HG02759 (cell line): ENCODE measurements around the gene TPO.
"Not testable (repeated sequence)": the region's sequence is repeated elsewhere in the genome, so short reads cannot be mapped to it uniquely, and the experiment has no call there.

Experiments used
- ATAC-seq: cut with Tn5 transposase; IDR thresholded peaks from one replicate; pipeline ENCODE4 v1.9.1; 2021; ENCODE audit warnings: mild to moderate bottlenecking, moderate library complexity; ENCODE audit not compliant: unreplicated experiment

TPO gene

DNA sequence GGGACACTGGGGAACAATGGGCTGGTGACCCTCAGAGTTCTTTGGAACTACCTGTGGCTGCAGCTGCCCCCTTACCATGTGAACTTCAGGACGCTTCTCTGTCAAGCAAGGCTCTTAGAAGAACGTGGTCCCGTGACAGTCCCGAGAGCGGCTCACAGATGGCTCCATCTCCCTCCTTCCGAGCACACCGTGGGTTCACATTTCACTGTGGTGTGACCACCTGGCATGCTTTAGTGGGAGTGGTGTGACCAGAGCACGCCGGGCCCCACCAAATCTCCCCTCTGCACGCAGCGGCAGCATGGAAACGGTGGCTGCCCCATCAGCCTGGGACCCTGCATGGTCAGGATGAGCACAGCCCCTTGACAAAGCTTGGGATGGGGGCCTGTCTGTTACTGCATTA lies 9.7 kb upstream of the TPO start:
- ATAC-seq = no peak

DNA sequence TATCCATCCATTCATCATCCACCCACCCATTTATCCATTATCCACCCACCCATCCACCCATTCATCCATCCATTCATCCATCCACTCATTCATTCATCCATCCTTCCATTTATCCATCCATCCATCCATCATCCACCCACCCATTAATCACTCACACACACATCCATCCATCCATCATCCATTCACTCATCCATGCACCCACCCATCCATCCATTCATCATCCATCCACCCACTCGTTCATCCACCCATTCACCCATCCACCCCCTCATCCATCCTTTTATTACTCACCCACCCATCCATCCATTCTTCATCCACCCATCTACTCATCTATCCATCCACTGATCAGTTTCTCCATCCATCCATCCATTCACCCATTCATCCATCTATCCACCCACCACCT lies 8.1 kb upstream of the TPO start:
- ATAC-seq = no peak

DNA sequence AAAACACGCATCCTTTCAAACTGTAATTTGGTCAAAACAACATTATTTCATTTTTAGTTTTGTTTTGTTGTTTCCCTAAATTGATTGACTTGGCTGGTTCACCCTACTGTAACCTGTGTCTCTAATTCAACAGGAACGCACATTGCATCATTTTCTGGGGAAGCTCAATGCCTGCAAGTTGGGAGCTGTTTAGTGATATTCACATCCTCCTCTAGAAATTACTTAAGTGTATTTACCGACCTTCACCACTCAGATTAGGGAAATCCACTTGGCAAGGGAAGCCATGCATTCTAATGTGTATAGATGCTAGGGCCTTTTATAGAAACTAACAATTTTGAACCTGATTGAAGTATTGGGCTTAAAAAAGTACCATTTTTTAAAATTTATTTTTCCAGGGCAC lies 7.3 kb upstream of the TPO start:
- no peak for ATAC-seq

- no peak for ATAC-seq
These were observed 6.8 kb upstream of the TPO start for GRCh38 chr2:1406434-1406833.

- no peak for ATAC-seq
These were observed 5.2 kb upstream of the TPO start for GRCh38 chr2:1407950-1408675.

- no peak for ATAC-seq
These were observed 858 bp downstream of the TPO start for GRCh38 chr2:1414121-1414520.

- not testable (repeated sequence) for ATAC-seq
These were observed 1.6 kb downstream of the TPO start for GRCh38 chr2:1414901-1415300.

GRCh38 chr2:1415501-1415900 lies 2.2 kb downstream of the TPO start:
- no peak for ATAC-seq

DNA sequence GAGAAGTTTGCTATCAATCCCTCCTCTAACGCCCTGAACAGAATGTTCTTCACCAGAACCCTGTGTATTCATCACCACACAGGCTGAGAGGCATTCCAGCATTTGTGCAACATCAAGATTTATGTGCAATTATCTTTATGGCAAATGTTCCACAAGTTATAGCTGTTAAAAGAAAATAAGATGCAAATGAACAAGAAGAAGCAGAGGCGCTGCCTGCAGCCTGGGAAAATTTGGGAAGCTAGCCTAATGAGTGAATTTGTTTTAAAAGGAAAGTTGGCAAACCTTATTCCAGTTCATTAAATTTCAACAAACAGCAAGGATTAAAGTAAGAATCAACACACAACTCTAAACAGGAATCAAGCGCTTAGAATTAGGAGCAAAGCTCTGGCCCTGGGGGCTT lies 5.3 kb downstream of the TPO start:
- ATAC-seq = no peak

- ATAC-seq = no peak
These were observed 7.7 kb downstream of the TPO start for GRCh38 chr2:1420746-1421480.

DNA sequence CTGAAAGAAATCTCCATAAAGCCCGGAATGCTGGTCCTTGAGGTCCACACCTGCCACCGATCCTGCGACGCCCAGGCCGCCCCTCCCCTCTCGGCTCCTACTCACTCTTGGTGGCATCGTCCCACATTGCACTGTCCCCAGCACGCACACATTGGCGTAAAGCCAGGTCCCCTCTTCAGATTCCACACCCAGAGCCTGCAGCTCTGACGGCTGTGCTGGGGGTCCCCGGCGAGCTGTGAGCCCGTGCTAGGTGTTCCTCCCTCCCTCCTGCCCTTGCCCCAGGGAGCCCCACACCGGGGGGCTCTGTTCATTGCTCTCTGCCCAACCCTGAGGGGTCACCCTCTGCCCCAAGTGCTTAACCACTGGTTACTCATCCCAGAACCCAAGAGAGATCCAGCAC lies 8.5 kb downstream of the TPO start:
- no peak for ATAC-seq

- ATAC-seq = no peak
These were observed 8.9 kb downstream of the TPO start for GRCh38 chr2:1422131-1422530.

DNA sequence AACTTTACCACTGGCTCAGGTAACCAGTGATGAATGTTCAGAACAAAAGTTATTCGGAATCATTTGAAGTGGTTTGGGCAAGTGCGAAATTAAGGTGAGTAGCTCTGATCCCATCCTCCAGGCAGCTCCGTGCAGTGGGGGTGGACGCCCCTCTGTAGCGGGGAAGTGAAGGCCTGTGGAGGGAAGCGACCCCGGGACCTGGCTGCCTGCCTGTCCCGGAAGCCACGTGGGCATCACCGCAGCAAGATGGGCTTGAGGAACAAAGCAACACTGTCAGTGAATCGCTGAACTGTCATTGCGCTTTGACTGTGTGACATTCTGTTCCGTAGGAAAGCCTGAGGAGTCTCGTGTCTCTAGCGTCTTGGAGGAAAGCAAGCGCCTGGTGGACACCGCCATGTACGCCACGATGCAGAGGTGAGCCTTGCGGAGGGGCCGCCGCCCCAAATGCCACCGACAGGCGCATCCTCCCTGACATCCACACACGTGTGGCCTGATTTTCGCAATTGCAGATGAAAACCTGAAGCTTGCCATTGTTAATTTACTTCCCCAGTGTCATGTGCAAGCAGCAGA lies 9.5 kb downstream of the TPO start:
- ATAC-seq = no peak

- no peak for ATAC-seq
These were observed 13.8 kb downstream of the TPO start for GRCh38 chr2:1427086-1427485.

GRCh38 chr2:1429895-1430294 lies 16.6 kb downstream of the TPO start:
- ATAC-seq = no peak

GRCh38 chr2:1430491-1430890 lies 17.2 kb downstream of the TPO start:
- ATAC-seq = no peak

DNA sequence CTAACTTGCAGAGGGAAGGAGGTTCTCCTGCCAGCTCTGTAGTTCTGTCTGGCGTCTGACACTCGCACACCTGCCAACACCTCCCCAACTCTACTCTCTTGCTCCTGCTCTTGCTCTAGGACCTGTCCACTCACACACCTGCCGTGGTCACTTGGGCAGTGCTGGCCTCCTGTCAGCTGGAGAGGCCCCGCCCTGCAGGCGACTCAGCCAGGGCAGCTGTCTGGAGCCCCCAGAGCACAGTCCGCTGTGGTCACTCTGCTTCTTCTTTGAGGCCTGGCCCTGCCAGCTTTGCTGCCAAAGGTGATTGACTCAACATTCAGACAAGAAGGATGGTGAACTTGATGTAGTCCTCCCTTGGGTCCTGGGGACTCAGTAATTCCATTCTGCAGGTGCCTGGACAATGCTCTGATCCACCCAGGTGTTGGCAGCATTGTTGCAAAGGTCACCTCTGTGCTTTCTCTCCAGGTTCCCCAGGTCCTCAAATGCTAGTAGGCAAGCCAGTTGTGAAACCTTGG lies 18.7 kb downstream of the TPO start:
- ATAC-seq = no peak

DNA sequence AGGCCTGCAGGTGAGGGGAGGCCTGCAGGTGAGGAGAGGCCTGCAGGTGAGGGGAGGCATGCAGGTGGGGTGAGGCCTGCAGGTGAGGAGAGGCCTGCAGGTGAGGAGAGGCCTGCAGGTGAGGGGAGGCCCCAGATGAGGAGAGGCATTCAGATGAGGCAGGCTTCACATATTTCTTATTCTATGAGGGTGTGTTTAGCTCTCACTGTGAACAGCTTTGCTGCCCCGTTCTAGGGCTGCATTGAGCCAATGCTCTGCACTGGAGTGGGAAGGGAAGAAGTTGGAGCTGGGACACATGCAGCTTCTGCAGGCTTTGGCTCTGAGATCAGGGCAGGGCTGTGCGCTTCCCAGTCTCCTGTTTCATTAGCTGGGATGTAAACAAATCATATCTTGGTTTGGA lies 19.5 kb downstream of the TPO start:
- no peak for ATAC-seq

GRCh38 chr2:1436369-1436768 lies 23.1 kb downstream of the TPO start:
- no peak for ATAC-seq

DNA sequence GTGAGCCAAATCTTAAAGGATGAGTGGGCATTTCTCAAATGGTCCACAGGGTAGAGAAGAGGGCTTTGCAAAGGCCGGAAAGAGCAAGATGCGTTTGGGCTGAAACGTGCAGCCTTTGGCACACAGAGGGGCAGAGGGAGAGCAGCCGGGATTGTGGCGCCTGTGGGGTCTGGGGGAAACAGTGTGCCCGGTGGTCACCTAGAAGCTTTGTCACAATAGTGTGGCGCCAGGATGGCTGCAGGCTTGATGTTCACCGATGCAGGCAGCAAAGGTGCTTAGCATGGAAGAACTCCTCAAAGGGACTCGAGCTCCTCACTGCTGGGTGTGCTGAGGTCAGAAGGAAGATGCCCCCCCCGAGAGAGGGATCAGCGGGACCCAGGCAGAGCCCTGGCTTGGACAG lies 23.8 kb downstream of the TPO start:
- no peak for ATAC-seq

DNA sequence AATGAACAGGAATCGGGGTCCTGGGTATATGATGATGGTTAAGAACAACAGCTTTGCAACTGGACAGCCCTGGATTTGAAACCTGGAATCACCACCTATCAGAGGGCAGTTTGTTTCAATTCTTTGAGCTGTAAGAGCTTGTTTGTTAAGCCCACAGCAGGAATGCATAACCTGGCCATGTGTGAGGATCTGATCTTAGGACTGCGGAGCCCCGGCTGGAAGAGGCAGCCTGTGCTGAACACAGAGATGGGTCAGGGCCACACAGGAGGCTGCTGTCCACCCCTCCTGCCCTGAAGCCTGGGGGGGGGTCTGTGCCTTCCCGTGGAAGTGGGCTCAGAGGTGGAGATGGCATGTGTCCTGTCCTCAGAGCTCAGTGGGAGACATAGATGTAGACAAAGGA lies 24.3 kb downstream of the TPO start:
- no peak for ATAC-seq

DNA sequence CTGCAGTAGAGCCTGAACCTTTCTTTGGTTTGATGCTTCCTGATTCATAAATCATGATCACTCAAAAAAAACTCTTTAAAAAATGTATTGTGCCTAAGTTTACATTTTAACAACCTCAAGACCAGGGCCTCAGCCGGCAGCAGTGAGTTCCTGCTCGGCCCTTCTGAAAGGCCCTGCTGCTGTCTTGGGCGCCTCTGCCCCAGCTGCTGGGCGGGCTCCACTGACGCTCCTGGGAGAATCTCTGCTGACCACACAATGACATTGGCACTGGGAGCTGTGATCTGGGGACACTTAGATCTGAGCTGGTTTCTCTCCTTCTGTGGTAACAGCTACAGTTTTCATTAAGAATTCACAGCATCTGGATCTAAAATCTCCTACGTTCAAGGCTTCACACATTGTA lies 25.7 kb downstream of the TPO start:
- ATAC-seq = no peak
